GM21423 (cell line): ENCODE results near the gene CDHR2.
"Not testable (repeated sequence)": the region's sequence is repeated elsewhere in the genome, so short reads cannot be mapped to it uniquely, and the experiment has no call there.

Source experiments
- ATAC-seq: cut with Tn5 transposase; IDR thresholded peaks from one replicate; pipeline ENCODE4 v1.9.1; 2021; ENCODE audit warnings: mild to moderate bottlenecking, moderate library complexity; ENCODE audit not compliant: unreplicated experiment

CDHR2 gene

GRCh38 chr5:176541338-176542134, 7.6 kb upstream of the CDHR2 start:
- no peak for ATAC-seq

GRCh38 chr5:176542135-176542595, 7.0 kb upstream of the CDHR2 start:
- ATAC-seq = no peak

- peak; percentile 43 for ATAC-seq
Observed at GRCh38 chr5:176542596-176543427, 6.3 kb upstream of the CDHR2 start.

GRCh38 chr5:176543428-176544182, 5.5 kb upstream of the CDHR2 start:
- ATAC-seq = peak; percentile 60

- no peak for ATAC-seq
Observed at GRCh38 chr5:176545388-176545736, 3.8 kb upstream of the CDHR2 start.

GRCh38 chr5:176545737-176546509, 3.2 kb upstream of the CDHR2 start:
- no peak for ATAC-seq

- ATAC-seq = no peak
Observed at GRCh38 chr5:176547802-176548201, 1.3 kb upstream of the CDHR2 start.

- no peak for ATAC-seq
Observed at GRCh38 chr5:176549871-176550270, 729 bp downstream of the CDHR2 start.

- no peak for ATAC-seq
Observed at GRCh38 chr5:176550275-176550831, 1.2 kb downstream of the CDHR2 start.

GRCh38 chr5:176550937-176551336, 1.8 kb downstream of the CDHR2 start:
- not testable (repeated sequence) for ATAC-seq

- ATAC-seq = no peak
Observed at GRCh38 chr5:176552332-176552869, 3.3 kb downstream of the CDHR2 start.

- no peak for ATAC-seq
Observed at GRCh38 chr5:176553260-176554085, 4.3 kb downstream of the CDHR2 start.

GRCh38 chr5:176557846-176558245, 8.7 kb downstream of the CDHR2 start:
- no peak for ATAC-seq

- no peak for ATAC-seq
Observed at GRCh38 chr5:176559683-176560082, 10.5 kb downstream of the CDHR2 start.

GRCh38 chr5:176560364-176560763, 11.2 kb downstream of the CDHR2 start:
- no peak for ATAC-seq

- no peak for ATAC-seq
Observed at GRCh38 chr5:176561259-176561658, 12.1 kb downstream of the CDHR2 start.

GRCh38 chr5:176562189-176562588, 13.0 kb downstream of the CDHR2 start:
- no peak for ATAC-seq

GRCh38 chr5:176564002-176564401, 14.9 kb downstream of the CDHR2 start:
- no peak for ATAC-seq

- no peak for ATAC-seq
Observed at GRCh38 chr5:176565760-176566288, 16.7 kb downstream of the CDHR2 start.
